NB4 (cell line): Measurements from ENCODE around the gene FBLN7.
"Not testable (repeated sequence)": the region's sequence is repeated elsewhere in the genome, so short reads cannot be mapped to it uniquely, and the experiment has no call there.

ENCODE experiments used
- MYC ChIP-seq: IDR thresholded peaks from 2 replicates; pipeline ENCODE4 v1.6.1; 2011; ENCODE audit warnings: low read depth, low read length
- POLR2A ChIP-seq: IDR thresholded peaks from 2 replicates; pipeline ENCODE4 v1.6.1; 2011; ENCODE audit warnings: mild to moderate bottlenecking; ENCODE audit not compliant: insufficient read length; ENCODE audit errors: extremely low read depth
- TF ChIP-seq, protein P1 (sequence below): IDR thresholded peaks from one replicate; pipeline ENCODE4 v1.5.1; 2012; ENCODE audit warnings: low read depth, low read length
- TF ChIP-seq, protein P2 (sequence below): IDR thresholded peaks from 2 replicates; pipeline ENCODE4 v1.6.1; 2011; ENCODE audit warnings: low read depth, low read length

DNA sequence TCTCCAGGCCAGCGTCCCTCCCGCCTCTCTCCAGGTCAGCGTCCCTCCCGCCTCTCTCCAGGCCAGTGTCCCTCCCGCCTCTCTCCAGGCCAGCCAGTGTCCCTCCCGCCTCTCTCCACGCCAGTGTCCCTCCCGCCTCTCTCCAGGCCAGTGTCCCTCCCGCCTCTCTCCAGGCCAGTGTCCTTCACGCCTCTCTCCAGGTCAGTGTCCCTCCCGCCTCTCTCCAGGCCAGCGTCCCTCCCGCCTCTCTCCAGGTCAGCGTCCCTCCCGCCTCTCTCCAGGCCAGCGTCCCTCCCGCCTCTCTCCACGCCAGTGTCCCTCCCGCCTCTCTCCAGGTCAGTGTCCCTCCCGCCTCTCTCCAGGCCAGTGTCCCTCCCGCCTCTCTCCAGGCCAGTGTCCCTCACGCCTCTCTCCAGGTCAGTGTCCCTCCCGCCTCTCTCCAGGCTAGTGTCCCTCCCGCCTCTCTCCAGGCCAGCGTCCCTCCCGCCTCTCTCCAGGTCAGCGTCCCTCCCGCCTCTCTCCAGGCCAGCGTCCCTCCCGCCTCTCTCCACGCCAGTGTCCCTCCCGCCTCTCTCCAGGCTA, 939 bp downstream of the FBLN7 start:
- TF ChIP-seq, protein P1, sequence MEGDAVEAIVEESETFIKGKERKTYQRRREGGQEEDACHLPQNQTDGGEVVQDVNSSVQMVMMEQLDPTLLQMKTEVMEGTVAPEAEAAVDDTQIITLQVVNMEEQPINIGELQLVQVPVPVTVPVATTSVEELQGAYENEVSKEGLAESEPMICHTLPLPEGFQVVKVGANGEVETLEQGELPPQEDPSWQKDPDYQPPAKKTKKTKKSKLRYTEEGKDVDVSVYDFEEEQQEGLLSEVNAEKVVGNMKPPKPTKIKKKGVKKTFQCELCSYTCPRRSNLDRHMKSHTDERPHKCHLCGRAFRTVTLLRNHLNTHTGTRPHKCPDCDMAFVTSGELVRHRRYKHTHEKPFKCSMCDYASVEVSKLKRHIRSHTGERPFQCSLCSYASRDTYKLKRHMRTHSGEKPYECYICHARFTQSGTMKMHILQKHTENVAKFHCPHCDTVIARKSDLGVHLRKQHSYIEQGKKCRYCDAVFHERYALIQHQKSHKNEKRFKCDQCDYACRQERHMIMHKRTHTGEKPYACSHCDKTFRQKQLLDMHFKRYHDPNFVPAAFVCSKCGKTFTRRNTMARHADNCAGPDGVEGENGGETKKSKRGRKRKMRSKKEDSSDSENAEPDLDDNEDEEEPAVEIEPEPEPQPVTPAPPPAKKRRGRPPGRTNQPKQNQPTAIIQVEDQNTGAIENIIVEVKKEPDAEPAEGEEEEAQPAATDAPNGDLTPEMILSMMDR = not testable (repeated sequence)
- TF ChIP-seq POLR2A, MYC: not testable (repeated sequence)
- TF ChIP-seq, protein P2, sequence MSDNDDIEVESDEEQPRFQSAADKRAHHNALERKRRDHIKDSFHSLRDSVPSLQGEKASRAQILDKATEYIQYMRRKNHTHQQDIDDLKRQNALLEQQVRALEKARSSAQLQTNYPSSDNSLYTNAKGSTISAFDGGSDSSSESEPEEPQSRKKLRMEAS = not testable (repeated sequence)
